ENCODE results near the gene PTPRN2.

DNA sequence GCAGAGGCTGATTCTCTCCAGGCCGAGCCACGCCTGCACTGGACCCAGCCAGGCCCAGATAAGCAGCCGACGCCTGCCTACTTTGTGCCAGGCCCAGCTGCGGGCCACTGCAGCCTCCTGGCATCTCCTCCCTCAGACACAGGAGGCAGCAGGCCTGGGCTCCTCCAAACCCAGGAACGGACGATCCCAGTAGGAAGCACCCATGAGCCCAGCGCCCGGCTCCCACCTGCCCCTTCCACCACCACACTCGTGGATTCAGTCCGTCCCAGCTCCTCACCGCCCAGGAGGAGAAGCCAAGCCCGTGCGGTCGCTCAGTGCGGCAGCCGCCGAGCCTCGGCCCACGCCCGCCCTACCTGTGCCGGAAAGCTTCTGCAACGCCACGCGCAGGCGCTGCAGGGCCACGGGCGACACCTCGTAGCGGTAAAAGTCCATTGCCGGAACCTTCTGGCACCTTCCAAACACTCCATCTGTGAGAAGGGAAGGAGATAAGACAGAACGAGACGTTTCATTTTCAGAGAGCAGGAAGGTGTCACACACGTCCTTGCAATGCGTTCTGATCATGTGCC lies 271.1 kb downstream of the PTPRN2 start:
- TF ChIP-seq POLR2A (IDR thresholded peaks at IDR 0.05; ENCODE audit: control extremely low read depth in 1 of 2, low read depth in 2 of 2, low read length in 2 of 2) (no peak), EGR1 (IDR thresholded peaks at IDR 0.05; ENCODE audit: borderline replicate concordance, low read depth, low read length) (no peak), CEBPB (IDR thresholded peaks at IDR 0.05; ENCODE audit: low read depth, low read length) (no peak)
- TF ChIP-seq, protein P1, sequence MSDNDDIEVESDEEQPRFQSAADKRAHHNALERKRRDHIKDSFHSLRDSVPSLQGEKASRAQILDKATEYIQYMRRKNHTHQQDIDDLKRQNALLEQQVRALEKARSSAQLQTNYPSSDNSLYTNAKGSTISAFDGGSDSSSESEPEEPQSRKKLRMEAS (IDR thresholded peaks at IDR 0.05): no peak
- TF ChIP-seq, protein P2, sequence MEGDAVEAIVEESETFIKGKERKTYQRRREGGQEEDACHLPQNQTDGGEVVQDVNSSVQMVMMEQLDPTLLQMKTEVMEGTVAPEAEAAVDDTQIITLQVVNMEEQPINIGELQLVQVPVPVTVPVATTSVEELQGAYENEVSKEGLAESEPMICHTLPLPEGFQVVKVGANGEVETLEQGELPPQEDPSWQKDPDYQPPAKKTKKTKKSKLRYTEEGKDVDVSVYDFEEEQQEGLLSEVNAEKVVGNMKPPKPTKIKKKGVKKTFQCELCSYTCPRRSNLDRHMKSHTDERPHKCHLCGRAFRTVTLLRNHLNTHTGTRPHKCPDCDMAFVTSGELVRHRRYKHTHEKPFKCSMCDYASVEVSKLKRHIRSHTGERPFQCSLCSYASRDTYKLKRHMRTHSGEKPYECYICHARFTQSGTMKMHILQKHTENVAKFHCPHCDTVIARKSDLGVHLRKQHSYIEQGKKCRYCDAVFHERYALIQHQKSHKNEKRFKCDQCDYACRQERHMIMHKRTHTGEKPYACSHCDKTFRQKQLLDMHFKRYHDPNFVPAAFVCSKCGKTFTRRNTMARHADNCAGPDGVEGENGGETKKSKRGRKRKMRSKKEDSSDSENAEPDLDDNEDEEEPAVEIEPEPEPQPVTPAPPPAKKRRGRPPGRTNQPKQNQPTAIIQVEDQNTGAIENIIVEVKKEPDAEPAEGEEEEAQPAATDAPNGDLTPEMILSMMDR (IDR thresholded peaks at IDR 0.05; ENCODE audit: control extremely low read depth in 1 of 3, insufficient read depth in 1 of 3, low read depth in 1 of 3, low read length in 3 of 3): no peak

Measured in H1 (cell line).